ENCODE results near the gene PDE6C.

DNA sequence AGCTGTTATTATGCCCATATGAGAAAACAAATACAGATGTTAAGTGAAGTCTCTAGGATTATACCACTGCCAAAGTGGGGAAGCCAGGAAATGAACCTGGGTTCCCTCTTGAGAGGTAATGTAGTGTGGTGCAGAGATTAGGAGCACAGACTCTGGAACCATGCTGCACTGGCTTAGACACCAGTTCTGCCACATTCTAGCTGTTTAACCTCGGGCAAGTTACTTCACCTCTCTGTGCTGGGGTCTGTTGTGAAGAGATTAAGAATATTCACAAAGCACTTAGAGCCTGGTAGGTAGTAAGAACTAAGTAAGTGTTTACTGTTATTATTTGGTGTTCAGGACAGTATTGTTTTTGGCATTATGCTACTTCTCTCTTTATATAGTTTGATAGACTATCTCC lies 41.9 kb downstream of the PDE6C start:
- TF ChIP-seq, protein P1, sequence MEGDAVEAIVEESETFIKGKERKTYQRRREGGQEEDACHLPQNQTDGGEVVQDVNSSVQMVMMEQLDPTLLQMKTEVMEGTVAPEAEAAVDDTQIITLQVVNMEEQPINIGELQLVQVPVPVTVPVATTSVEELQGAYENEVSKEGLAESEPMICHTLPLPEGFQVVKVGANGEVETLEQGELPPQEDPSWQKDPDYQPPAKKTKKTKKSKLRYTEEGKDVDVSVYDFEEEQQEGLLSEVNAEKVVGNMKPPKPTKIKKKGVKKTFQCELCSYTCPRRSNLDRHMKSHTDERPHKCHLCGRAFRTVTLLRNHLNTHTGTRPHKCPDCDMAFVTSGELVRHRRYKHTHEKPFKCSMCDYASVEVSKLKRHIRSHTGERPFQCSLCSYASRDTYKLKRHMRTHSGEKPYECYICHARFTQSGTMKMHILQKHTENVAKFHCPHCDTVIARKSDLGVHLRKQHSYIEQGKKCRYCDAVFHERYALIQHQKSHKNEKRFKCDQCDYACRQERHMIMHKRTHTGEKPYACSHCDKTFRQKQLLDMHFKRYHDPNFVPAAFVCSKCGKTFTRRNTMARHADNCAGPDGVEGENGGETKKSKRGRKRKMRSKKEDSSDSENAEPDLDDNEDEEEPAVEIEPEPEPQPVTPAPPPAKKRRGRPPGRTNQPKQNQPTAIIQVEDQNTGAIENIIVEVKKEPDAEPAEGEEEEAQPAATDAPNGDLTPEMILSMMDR (IDR thresholded peaks at IDR 0.05), result no peak
- TF ChIP-seq POLR2AphosphoS5 (IDR thresholded peaks at IDR 0.05) (no peak), POLR2A (IDR thresholded peaks at IDR 0.05) (no peak), EP300 (IDR thresholded peaks at IDR 0.05) (no peak)
